Activated T-helper 2 cell treated with anti-CD3 and anti-CD28 coated beads, Interferon-gamma antibody, Interleukin-2, Interleukin-4, amounts not matched to agents 10 μg/mL and 5 μg/mL and 100 μg/mL, durations not matched to agents 14 hours and 24 hours and 36 hours (primary cell): ENCODE data around the gene CTNNA1. TPM values are rescaled to one million over a fixed set of nuclear protein-coding genes. Genes with fewer than 3 reads are reported as not detected.

Experiments
- DNase-seq: peaks from one replicate; pipeline ENCODE4 v3.0.0; 2021; ENCODE audit warnings: low spot score
- H3K27ac Mint-ChIP-seq: one replicate; pipeline ENCODE4 v1.8.0; 2021; ENCODE audit warnings: mixed read lengths
- H3K27me3 Mint-ChIP-seq: one replicate; pipeline ENCODE4 v1.8.0; 2021; ENCODE audit warnings: low read depth, mixed read lengths
- H3K36me3 Mint-ChIP-seq: one replicate; pipeline ENCODE4 v1.8.0; 2021; ENCODE audit warnings: low read depth, mixed read lengths
- H3K4me1 Mint-ChIP-seq: one replicate; pipeline ENCODE4 v1.8.0; 2021; ENCODE audit warnings: low read depth, mixed read lengths
- H3K4me3 Mint-ChIP-seq: one replicate; pipeline ENCODE4 v1.8.0; 2021; ENCODE audit warnings: low read depth, mild to moderate bottlenecking, moderate library complexity, mixed read lengths
- H3K9me3 Mint-ChIP-seq: one replicate; pipeline ENCODE4 v1.8.0; 2021; ENCODE audit warnings: mixed read lengths
- intact Hi-C: fragments of 100-400 bp; cut with micrococcal nuclease; formaldehyde crosslinking; loops from one replicate; pipeline ENCODE4 v1.15.1; 2023
- total RNA-seq: library from RNA; stranded (reverse); gene quantifications from 2 replicates; pipeline ENCODE4 v1.2.3, GENCODE V29; 2022

The CTNNA1 gene
- total RNA-seq, 1 donor from 2014 or later = 298 TPM

DNA sequence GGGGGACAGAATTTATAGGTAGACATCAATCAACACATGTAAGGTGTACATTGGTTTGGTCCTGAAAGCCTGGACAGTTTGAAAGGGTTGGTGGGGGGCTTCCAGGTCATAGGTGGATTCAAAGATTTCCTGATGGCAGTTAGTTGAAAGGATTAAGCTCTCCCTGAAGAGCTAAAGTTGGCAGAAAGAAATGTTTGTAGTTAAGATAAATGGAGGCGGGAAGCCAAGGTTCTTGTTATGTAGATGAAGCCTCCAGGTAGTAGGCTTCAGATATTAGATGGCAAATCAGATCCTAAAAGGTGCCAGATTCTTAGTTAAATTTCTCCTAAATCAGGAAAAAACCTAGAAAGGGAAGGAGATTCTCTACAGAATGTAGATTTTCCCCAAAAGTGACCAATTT lies 130.9 kb downstream of the CTNNA1 start:
- peaks cover 2% of the 10 kb centered on the region for H3K4me1 Mint-ChIP-seq

DNA sequence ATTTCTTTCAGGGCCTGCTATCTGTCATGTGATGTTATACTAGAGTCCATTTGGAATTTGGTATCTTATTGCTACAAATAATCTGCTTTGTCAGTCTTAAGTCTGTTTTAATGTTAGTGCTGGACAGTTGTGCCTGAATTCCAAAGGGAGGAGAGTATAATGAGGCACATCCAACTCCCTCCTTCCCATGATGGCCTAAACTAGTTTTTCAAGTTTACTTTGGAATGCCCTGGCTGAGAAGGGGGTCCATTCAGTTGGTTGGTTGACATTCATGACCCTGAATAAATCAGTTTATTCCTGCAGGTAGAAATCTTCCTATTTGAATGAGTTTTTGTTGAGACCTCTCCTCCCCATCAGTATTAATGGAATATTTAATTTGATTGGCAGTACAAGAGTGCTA lies 131.3 kb downstream of the CTNNA1 start:
- no peak for DNase-seq
- intact Hi-C loops = no loop called here
- H3K36me3 Mint-ChIP-seq = peaks cover 28% of the 10 kb centered on the region
- H3K9me3 Mint-ChIP-seq = peaks cover 2% of the 10 kb centered on the region
- no peak overlapping the region for H3K4me3 Mint-ChIP-seq
- H3K27me3 Mint-ChIP-seq = peaks cover 6% of the 10 kb centered on the region
- H3K4me1 Mint-ChIP-seq = peaks cover 2% of the 10 kb centered on the region
- no peak overlapping the region for H3K27ac Mint-ChIP-seq

More for the DNA sequence above, 130.9 kb downstream of the CTNNA1 start:
- H3K36me3 Mint-ChIP-seq = peaks cover 23% of the 10 kb centered on the region
- peaks cover 6% of the 10 kb centered on the region for H3K27me3 Mint-ChIP-seq
- H3K27ac Mint-ChIP-seq = no peak overlapping the region
- intact Hi-C loops = no loop called here
- no peaks in the 10 kb centered on the region for H3K9me3 Mint-ChIP-seq
- DNase-seq = no peak
- no peak overlapping the region for H3K4me3 Mint-ChIP-seq

- DNase-seq = no peak
- H3K4me1 Mint-ChIP-seq = no peaks in the 10 kb centered on the region
- no peaks in the 10 kb centered on the region for H3K27me3 Mint-ChIP-seq
- H3K36me3 Mint-ChIP-seq = peaks cover 48% of the 10 kb centered on the region
- no peak overlapping the region for H3K4me3 Mint-ChIP-seq
- peaks cover 17% of the 10 kb centered on the region for H3K9me3 Mint-ChIP-seq
- intact Hi-C loops = no loop called here
- H3K27ac Mint-ChIP-seq = no peak overlapping the region
Measured at GRCh38 chr5:138889994-138890393, 136.8 kb downstream of the CTNNA1 start.

DNA sequence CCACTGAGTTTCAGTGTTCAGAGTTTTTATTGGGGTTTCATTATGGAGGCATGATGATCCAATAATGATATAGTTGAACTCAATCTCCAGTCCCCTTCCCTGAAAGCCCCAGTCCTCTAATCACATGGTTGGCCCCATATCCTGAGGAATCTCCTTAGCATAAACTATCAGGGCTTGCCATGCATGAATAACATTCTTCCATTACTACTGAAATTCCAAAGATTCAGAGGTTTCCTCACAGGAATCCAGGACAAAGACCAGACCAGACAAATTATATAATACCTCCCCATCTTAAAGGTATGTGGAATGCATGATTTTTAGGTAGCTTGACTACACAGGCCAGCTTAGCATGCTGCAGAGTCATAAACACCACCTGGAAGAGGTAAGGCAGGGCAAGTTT lies 137.4 kb downstream of the CTNNA1 start:
- no peaks in the 10 kb centered on the region for H3K27me3 Mint-ChIP-seq
- H3K4me3 Mint-ChIP-seq = no peak overlapping the region
- no peak overlapping the region for H3K27ac Mint-ChIP-seq
- H3K36me3 Mint-ChIP-seq = peaks cover 51% of the 10 kb centered on the region
- intact Hi-C loops = no loop called here
- DNase-seq = no peak
- no peaks in the 10 kb centered on the region for H3K4me1 Mint-ChIP-seq
- H3K9me3 Mint-ChIP-seq = peaks cover 17% of the 10 kb centered on the region

GRCh38 chr5:138895918-138896317 lies 142.7 kb downstream of the CTNNA1 start:
- H3K36me3 Mint-ChIP-seq = peaks cover 32% of the 10 kb centered on the region
- intact Hi-C loops = no loop called here
- H3K4me3 Mint-ChIP-seq = no peak overlapping the region

GRCh38 chr5:138898299-138898698 lies 145.1 kb downstream of the CTNNA1 start:
- H3K4me3 Mint-ChIP-seq = no peak overlapping the region
- peaks cover 42% of the 10 kb centered on the region for H3K36me3 Mint-ChIP-seq
- H3K27me3 Mint-ChIP-seq = peaks cover 19% of the 10 kb centered on the region
- intact Hi-C loops = no loop called here
- H3K9me3 Mint-ChIP-seq = peaks cover 5% of the 10 kb centered on the region
- H3K4me1 Mint-ChIP-seq = peaks cover 29% of the 10 kb centered on the region
- H3K27ac Mint-ChIP-seq = no peak overlapping the region
- DNase-seq = no peak

More at GRCh38 chr5:138895918-138896317, 142.7 kb downstream of the CTNNA1 start:
- no peak for DNase-seq
- H3K4me1 Mint-ChIP-seq = peaks cover 23% of the 10 kb centered on the region
- peaks cover 9% of the 10 kb centered on the region for H3K27me3 Mint-ChIP-seq
- H3K27ac Mint-ChIP-seq = no peak overlapping the region
- H3K9me3 Mint-ChIP-seq = peaks cover 8% of the 10 kb centered on the region

GRCh38 chr5:138898742-138899141 lies 145.5 kb downstream of the CTNNA1 start:
- intact Hi-C loops = no loop called here
- Mint-ChIP-seq H3K27ac (no peak overlapping the region), H3K9me3 (peaks cover 5% of the 10 kb centered on the region), H3K36me3 (peaks cover 45% of the 10 kb centered on the region), H3K4me3 (no peak overlapping the region), H3K4me1 (peaks cover 29% of the 10 kb centered on the region), H3K27me3 (peaks cover 19% of the 10 kb centered on the region)
- no peak for DNase-seq

- H3K4me3 Mint-ChIP-seq = no peak overlapping the region
- no peak for DNase-seq
- H3K4me1 Mint-ChIP-seq = peaks cover 29% of the 10 kb centered on the region
Measured at GRCh38 chr5:138900281-138900965, 147.2 kb downstream of the CTNNA1 start.

GRCh38 chr5:138901716-138902115 lies 148.5 kb downstream of the CTNNA1 start:
- Mint-ChIP-seq H3K27ac (no peak overlapping the region), H3K36me3 (peaks cover 59% of the 10 kb centered on the region), H3K4me1 (peaks cover 29% of the 10 kb centered on the region), H3K27me3 (peaks cover 19% of the 10 kb centered on the region), H3K4me3 (no peak overlapping the region), H3K9me3 (peaks cover 5% of the 10 kb centered on the region)
- intact Hi-C loops = no loop called here
- DNase-seq = no peak

More at GRCh38 chr5:138900281-138900965, 147.2 kb downstream of the CTNNA1 start:
- intact Hi-C loops = loop anchor here (1.0 kb wide), 1 partner anchor 259 kb away; no protein-coding TSS in a partner anchor
- H3K27me3 Mint-ChIP-seq = peaks cover 19% of the 10 kb centered on the region
- H3K27ac Mint-ChIP-seq = no peak overlapping the region
- peaks cover 48% of the 10 kb centered on the region for H3K36me3 Mint-ChIP-seq
- H3K9me3 Mint-ChIP-seq = peaks cover 5% of the 10 kb centered on the region

GRCh38 chr5:138903130-138903775 lies 150.0 kb downstream of the CTNNA1 start:
- Mint-ChIP-seq H3K36me3 (peaks cover 54% of the 10 kb centered on the region), H3K9me3 (peaks cover 5% of the 10 kb centered on the region), H3K27me3 (peaks cover 19% of the 10 kb centered on the region), H3K4me3 (no peak overlapping the region), H3K4me1 (peaks cover 29% of the 10 kb centered on the region), H3K27ac (no peak overlapping the region)
- no peak for DNase-seq
- intact Hi-C loops = no loop called here

GRCh38 chr5:138905541-138905940 lies 152.3 kb downstream of the CTNNA1 start:
- no peak overlapping the region for H3K27ac Mint-ChIP-seq
- H3K27me3 Mint-ChIP-seq = peaks cover 10% of the 10 kb centered on the region
- peaks cover 7% of the 10 kb centered on the region for H3K9me3 Mint-ChIP-seq
- H3K4me1 Mint-ChIP-seq = peaks cover 15% of the 10 kb centered on the region
- intact Hi-C loops = no loop called here
- peaks cover 59% of the 10 kb centered on the region for H3K36me3 Mint-ChIP-seq
- H3K4me3 Mint-ChIP-seq = no peak overlapping the region
- DNase-seq = no peak

DNA sequence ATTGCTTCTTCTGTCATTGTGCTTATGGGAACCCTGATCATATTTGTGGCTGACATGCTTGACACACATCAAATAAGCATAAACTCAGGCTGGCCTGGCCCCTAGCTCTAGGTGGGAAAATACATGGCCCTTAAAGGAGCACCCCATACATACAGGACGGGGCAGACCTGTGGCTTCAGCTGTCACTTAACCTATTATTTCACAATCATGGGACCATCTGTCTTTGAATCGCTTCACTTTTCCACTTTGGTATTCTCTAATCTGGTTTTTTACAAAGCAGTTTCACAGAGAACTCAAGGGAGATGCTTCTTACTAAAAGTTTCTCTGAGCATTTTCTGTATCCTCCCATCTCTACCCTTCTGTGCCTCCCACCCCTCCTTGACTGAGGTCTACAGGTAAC lies 156.5 kb downstream of the CTNNA1 start:
- peaks cover 7% of the 10 kb centered on the region for H3K4me1 Mint-ChIP-seq
- H3K4me3 Mint-ChIP-seq = no peak overlapping the region
- intact Hi-C loops = no loop called here
- no peaks in the 10 kb centered on the region for H3K27me3 Mint-ChIP-seq
- no peak for DNase-seq
- peaks cover 46% of the 10 kb centered on the region for H3K36me3 Mint-ChIP-seq
- peaks cover 7% of the 10 kb centered on the region for H3K9me3 Mint-ChIP-seq
- H3K27ac Mint-ChIP-seq = no peak overlapping the region

- peaks cover 7% of the 10 kb centered on the region for H3K9me3 Mint-ChIP-seq
- no peaks in the 10 kb centered on the region for H3K27me3 Mint-ChIP-seq
- H3K4me1 Mint-ChIP-seq = peaks cover 7% of the 10 kb centered on the region
- no peak overlapping the region for H3K27ac Mint-ChIP-seq
- intact Hi-C loops = no loop called here
- no peak for DNase-seq
- H3K4me3 Mint-ChIP-seq = no peak overlapping the region
- peaks cover 43% of the 10 kb centered on the region for H3K36me3 Mint-ChIP-seq
Measured at GRCh38 chr5:138910546-138911185, 157.4 kb downstream of the CTNNA1 start.
